ENCODE data around the gene KCNK13.
"Not testable (repeated sequence)": the region's sequence is repeated elsewhere in the genome, so short reads cannot be mapped to it uniquely, and the experiment has no call there.

KCNK13 gene

GRCh38 chr14:90058876-90059458, 2.8 kb upstream of the KCNK13 start:
- H3K4me3 ChIP-seq (ENCODE audit: low read length) = no peak overlapping the region
- no peak for DNase-seq (ENCODE audit: low read depth, low spot score)

GRCh38 chr14:90060312-90060964, 1.4 kb upstream of the KCNK13 start:
- H3K4me3 ChIP-seq (ENCODE audit: low read length) = peak overlapping the region; percentile 52
- peak; percentile 31 for DNase-seq (ENCODE audit: low read depth, low spot score)

- peak overlapping the region; percentile 52 for H3K4me3 ChIP-seq (ENCODE audit: low read length)
Observed at GRCh38 chr14:90060965-90061684, 669 bp upstream of the KCNK13 start.

GRCh38 chr14:90062127-90062794, 467 bp downstream of the KCNK13 start:
- DNase-seq (ENCODE audit: low read depth, low spot score) = no peak
- no peak overlapping the region for H3K4me3 ChIP-seq (ENCODE audit: low read length)

More at GRCh38 chr14:90060965-90061684, 669 bp upstream of the KCNK13 start:
- DNase-seq (ENCODE audit: low read depth, low spot score) = no peak

GRCh38 chr14:90062822-90063539, 1.2 kb downstream of the KCNK13 start:
- DNase-seq (ENCODE audit: low read depth, low spot score) = no peak
- no peak overlapping the region for H3K4me3 ChIP-seq (ENCODE audit: low read length)

- no peak overlapping the region for H3K4me3 ChIP-seq (ENCODE audit: low read length)
- no peak for DNase-seq (ENCODE audit: low read depth, low spot score)
Observed at GRCh38 chr14:90072350-90072749, 10.6 kb downstream of the KCNK13 start.

GRCh38 chr14:90079576-90079975, 17.8 kb downstream of the KCNK13 start:
- DNase-seq (ENCODE audit: low read depth, low spot score) = no peak

GRCh38 chr14:90087433-90087832, 25.6 kb downstream of the KCNK13 start:
- no peak for DNase-seq (ENCODE audit: low read depth, low spot score)
- no peak overlapping the region for H3K4me3 ChIP-seq (ENCODE audit: low read length)

More at GRCh38 chr14:90079576-90079975, 17.8 kb downstream of the KCNK13 start:
- no peak overlapping the region for H3K4me3 ChIP-seq (ENCODE audit: low read length)

GRCh38 chr14:90088176-90088575, 26.4 kb downstream of the KCNK13 start:
- H3K4me3 ChIP-seq (ENCODE audit: low read length) = no peak overlapping the region
- no peak for DNase-seq (ENCODE audit: low read depth, low spot score)

GRCh38 chr14:90089486-90089885, 27.7 kb downstream of the KCNK13 start:
- DNase-seq (ENCODE audit: low read depth, low spot score); H3K4me3 ChIP-seq (ENCODE audit: low read length): not testable (repeated sequence)

- H3K4me3 ChIP-seq (ENCODE audit: low read length) = no peak overlapping the region
- DNase-seq (ENCODE audit: low read depth, low spot score) = no peak
Observed at GRCh38 chr14:90091393-90091792, 29.6 kb downstream of the KCNK13 start.

- no peak for DNase-seq (ENCODE audit: low read depth, low spot score)
- H3K4me3 ChIP-seq (ENCODE audit: low read length) = no peak overlapping the region
Observed at GRCh38 chr14:90093942-90094595, 32.3 kb downstream of the KCNK13 start.

- no peak overlapping the region for H3K4me3 ChIP-seq (ENCODE audit: low read length)
- no peak for DNase-seq (ENCODE audit: low read depth, low spot score)
Observed at GRCh38 chr14:90095096-90095495, 33.3 kb downstream of the KCNK13 start.

- no peak overlapping the region for H3K4me3 ChIP-seq (ENCODE audit: low read length)
- no peak for DNase-seq (ENCODE audit: low read depth, low spot score)
Observed at GRCh38 chr14:90096566-90096965, 34.8 kb downstream of the KCNK13 start.

GRCh38 chr14:90103808-90104207, 42.0 kb downstream of the KCNK13 start:
- no peak overlapping the region for H3K4me3 ChIP-seq (ENCODE audit: low read length)
- DNase-seq (ENCODE audit: low read depth, low spot score) = no peak

GRCh38 chr14:90105756-90106155, 44.0 kb downstream of the KCNK13 start:
- no peak for DNase-seq (ENCODE audit: low read depth, low spot score)
- H3K4me3 ChIP-seq (ENCODE audit: low read length) = no peak overlapping the region

- H3K4me3 ChIP-seq (ENCODE audit: low read length) = no peak overlapping the region
- DNase-seq (ENCODE audit: low read depth, low spot score) = no peak
Observed at GRCh38 chr14:90107789-90108188, 46.0 kb downstream of the KCNK13 start.

GRCh38 chr14:90109858-90110257, 48.1 kb downstream of the KCNK13 start:
- DNase-seq (ENCODE audit: low read depth, low spot score) = no peak
- H3K4me3 ChIP-seq (ENCODE audit: low read length) = no peak overlapping the region

All from Jurkat, Clone E6-1 (cell line).